ENCODE measurements around the gene IL1RAPL1.

IL1RAPL1 gene

DNA sequence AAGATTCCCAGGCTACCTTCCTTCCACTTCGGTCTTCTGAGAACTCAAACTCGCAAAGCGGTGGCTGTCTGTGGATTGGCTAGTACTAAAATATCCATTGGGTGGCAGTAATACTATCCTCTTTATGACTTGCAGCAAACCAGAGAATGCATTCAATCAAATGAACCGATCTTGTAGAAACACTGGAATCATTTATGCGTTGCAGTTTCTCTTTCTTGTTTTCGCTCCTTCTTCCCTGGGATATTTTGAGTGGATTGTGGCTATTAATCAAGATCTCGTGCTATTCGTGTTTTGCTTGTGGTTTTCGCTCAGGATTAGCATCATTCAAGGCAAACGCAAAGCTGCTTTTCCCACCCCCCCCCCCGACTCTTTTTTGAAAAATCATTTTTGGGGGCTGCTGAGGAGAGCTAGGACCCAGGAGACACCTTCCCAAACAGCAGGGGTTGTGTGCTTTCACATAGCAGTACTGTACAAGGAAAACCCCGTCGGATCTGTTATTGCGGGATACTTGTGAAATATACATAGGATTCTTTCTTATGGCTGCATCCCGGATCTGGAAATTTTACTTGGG lies at the start of gene IL1RAPL1:
TSS of gene IL1RAPL1 (plus strand) at position 466 of the 571 bp plus-strand sequence.
- peak; percentile 69 to 79 for DNase-seq

DNA sequence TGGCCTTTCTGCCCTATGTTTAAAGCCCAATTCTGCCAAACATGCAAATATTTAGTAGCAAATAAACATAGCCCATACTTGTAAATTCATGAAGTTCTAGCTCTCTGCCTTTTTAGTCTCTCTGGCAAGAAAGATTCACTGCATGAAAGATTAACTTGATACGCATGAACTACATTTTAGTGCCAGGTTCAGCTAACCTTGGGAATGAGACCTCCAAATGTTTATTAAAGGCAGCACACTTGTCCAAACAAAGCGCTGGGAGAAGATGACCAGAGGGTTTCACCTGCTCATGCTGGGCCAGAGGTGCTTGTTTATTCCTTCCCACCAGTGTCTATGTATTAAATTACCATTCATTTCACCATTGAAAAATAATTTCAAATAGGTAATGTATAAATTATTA lies 44.5 kb upstream of the IL1RAPL1 start:
- peak in 1 of 2 experiments; percentile 28 for DNase-seq

DNA sequence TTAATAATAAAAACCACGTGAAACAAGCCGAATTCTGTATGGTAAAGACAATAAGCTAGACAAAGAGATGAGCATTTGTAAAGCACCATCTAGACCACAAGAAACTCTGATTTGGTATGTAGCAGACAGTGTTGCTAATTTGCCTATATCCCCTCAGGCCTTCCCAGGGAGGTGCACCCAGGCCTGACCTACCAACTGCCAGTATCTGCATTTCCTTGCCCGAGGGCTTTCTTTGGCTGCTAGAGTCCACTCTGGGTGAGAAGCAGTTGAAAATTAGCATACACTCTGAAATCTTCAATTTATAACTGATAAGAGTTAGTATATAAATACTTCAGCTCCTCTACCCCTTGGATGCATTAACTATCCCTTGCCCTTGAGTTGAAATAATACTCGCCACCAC lies 37.4 kb upstream of the IL1RAPL1 start:
- DNase-seq: peak; percentile 68 to 78

DNA sequence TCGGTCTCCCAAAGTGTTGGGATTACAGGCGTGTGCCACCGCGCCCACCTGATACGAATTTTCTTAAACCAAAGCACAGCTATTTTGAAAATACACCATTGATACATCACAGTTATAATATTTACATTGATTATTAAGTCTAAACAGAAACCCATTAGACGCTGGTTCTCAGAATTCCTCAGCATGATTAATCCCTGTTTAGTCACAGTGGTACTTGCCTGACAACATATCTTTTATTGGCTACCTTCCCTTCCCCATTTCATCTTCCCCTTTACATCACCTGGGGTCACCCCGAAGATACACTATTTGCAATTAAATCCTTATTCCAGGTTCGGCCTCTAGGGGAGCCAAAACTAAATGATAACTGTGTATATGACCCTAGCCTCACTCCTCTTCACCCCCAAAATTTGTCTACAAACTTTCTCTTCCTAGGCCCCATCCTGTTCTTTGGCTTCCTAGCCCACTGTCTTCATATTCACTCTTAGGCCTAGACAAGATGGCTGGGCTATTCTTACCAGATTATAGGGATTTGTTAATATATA lies 36.8 kb upstream of the IL1RAPL1 start:
- DNase-seq: no peak

DNA sequence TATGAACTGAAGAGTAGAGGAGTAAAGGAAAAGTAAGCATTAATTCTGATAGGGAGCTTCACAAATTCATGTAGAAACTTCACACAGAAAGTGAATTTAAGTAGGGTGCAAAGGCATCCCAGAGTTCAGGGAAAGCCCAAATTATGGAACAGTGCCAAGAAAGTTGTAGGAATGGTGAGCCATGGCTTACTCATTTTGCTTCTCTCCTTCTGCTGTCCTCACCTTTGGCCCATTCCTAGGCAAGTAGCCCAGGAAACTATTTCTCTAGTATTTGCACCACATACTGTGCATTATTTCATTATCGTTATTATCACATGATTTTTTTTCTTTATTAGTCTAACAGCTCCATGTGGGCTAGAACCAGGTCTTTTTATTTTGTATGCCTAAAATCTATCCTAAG lies 34.9 kb upstream of the IL1RAPL1 start:
- no peak for DNase-seq

DNA sequence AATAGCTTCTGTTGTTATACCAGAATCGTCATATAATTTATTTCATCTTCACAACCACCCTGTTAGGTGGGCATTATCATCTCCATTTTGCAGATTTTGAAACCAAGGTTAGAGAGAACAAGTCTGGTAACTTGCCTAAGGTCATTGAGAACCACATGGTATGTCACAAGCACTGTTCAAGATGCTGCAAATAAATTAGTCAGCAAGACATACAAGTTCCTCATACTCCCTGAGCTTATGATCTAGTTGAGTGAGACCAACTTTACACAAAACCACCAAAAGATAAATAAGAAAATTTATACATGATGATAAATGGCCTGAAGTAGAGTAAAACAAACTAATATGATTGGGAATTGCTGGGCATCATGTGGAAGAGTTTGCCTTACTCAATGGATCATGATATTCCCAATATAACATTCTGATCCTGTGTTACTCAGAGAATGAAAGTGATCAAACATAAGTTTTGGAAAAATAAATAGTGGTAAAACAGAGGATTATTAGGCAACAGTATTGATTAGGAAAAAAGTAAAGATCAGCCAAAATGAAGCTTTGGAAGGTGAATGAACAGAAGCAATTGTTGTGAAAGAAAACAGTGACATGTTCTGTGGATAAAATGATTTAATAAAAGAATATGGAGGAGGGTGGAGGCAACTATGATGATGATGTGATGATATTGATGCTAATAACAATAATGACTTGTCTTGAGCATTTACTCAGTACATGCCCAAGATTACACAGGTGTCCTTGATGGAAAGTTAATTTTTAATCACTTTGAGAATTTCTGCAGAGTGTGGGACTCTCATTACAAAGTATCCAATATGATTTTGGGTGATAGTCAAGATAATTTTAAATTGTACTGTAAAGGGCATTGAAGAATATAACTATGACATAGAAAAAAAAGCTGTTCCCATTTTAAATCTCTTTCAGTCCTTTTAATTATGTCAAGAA lies 34.1 kb upstream of the IL1RAPL1 start:
- DNase-seq: no peak

DNA sequence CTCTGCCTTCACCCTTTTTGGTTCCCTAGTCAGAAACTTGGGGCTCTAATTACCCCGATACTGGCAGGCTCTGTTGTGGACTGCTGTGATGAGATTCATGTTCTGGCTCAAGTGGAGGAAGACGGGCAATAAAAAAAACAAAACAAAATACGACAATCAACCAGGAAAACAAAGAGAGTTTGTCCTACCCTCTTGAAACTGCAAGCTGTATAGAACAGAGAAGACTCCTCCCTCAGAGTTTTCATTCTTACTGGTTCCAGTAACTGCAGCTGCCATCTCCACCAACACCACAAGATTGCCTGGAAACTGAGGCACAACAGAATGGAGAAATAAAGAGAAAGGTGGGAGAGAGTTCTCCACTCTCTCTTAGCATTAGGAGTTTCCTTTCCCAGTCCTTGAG lies 11.1 kb upstream of the IL1RAPL1 start:
- no peak for DNase-seq

DNA sequence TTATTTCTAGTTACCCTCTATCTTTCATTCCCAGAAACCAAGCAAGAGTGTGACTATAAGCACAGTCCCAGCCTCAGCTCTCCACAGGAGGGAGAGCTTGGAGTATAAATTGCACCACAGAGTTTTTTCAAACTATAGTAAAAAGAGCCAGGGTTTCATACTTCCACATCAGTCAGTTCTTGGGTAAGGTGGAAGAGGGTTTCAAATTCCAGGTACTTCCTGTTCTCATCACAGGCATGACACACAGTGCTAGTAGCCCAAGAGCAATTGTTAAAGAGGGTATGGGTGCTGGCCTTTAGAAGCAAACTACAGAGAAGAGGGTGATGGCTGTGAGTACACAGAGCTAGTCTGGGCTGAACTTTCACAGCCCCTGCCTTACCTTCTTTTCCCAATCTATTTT lies 5.7 kb upstream of the IL1RAPL1 start:
- DNase-seq: no peak

DNA sequence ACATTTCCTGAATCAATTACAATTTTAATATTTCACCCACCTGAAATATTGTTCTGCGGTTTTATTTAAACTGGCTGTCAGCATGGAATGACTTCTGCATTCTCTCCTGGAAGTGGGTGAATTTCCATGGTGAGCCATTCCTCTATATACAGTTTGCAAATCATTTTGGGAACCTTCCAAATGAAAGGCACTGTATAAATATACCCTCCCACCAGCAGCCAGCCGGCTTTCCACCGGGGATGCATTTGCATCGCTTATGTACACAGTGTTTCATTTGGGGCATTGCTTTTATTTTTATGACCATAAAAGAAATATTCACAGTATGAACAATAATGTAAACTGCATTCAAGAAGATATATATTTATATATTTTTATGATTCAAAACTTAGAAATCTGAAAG lies 4.7 kb upstream of the IL1RAPL1 start:
- DNase-seq: peak; percentile 91 to 92

DNA sequence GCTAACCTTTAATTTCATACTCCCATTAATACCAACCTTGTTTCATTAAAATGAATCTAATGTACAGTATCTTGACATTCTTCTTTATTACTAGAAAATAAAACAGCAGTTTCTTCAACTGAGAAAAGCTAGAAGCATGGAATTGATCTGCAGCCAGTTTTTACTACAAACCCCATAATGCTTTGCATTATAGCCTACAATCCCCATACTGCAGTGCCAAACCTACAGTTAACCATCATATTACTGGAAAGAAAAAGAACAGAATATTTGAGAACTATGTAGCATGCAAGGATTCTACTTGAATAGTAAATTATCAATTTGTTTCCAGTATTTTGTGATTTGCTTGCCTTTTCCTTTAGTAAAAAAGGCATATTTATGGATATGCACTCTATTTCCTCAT lies 3.2 kb upstream of the IL1RAPL1 start:
- no peak for DNase-seq

DNA sequence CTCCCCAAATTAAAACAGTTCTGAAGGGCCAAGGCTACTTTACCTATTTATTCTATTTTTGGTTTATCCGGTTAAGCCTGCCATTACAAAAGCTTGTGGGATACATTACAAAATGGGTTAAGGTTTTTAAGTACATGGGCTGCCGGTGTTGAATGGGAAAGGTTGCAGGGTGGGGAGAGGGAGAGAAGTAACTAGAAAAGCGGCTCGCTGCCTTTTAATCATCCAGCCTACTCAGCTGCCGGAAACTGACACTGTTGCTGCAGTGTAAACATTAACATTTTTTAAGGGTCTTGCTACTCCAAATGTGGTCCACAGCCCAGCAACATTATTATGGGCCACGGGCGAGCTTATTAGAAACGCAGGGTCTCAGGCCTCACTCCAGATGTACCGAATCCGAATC lies 1.5 kb upstream of the IL1RAPL1 start:
- DNase-seq: no peak

DNA sequence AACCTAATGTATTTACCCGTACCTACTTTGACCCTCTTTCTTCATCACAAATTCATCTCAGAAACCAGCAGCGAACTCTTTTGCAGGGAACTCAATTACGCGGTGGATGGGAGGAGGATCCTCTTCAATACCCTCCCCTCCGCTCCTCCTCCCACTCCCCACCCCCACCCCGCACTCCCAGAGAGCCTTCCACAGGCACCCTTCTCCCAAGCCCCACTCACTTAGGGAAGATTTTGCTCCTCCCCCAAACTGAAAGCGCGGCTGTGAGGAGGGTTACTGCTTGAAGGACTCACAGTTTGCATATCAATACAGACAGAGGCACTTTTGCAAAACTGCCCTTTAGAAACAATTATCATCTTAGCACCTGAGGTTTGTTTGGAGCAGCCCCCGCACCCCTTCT lies 960 bp upstream of the IL1RAPL1 start:
- peak; percentile 12 to 45 for DNase-seq

DNA sequence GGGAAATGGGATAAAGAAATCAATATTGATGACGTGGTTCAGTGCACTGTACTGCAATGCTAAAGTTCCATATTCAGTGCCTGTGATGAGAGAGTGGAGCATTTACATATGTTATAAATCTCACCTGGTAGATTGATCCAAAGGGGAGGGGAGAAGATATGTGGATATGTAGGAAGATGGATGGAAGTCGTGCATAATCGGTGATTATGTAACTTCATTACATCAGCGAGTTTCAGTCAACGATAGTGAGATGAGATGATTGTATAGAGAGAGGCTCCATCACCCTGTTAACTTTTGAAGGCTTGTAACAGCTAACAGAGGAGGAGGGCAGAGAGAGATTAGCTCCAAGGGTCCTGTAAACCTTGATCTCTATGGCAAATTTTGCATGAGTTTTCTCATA lies 1.8 kb downstream of the IL1RAPL1 start:
- DNase-seq: no peak

DNA sequence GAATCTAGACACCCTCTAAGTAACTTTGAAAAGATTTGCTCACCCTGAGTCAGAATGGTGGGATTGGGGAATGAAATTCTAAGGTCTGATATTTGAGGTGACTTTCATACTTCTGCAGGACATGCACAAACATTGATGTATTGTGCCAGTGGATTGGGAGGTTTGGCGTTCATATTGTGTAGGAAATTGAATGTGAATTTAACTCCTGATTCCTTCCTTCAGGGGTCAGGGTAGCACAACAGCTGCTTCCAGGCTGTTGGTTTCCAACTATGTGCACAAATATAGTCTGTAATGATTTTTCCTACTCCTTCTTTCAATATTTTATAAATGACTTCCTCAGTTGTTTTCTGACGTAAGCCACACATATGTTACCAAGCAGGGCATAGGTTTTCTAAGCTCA lies 3.1 kb downstream of the IL1RAPL1 start:
- DNase-seq: peak in 1 of 2 experiments; percentile 7

DNA sequence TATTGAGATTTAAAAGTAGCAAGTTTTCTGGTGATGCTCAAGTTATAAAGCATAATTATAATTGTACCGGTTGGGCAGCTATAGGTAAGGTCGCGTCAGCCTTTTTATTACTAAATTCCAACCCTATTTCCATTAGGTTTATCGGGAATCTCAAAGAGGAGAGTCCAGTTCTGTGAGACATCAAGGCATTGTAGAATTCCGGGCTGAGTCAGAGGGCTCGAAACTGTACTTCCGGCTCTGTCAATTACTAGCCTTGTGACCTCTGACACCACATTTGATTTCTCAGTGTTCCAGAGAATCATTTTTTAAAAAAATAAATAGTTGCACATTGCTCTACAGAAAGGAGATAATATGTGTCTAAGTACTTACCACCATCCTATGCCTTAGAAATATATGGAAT lies 4.3 kb downstream of the IL1RAPL1 start:
- DNase-seq: no peak

DNA sequence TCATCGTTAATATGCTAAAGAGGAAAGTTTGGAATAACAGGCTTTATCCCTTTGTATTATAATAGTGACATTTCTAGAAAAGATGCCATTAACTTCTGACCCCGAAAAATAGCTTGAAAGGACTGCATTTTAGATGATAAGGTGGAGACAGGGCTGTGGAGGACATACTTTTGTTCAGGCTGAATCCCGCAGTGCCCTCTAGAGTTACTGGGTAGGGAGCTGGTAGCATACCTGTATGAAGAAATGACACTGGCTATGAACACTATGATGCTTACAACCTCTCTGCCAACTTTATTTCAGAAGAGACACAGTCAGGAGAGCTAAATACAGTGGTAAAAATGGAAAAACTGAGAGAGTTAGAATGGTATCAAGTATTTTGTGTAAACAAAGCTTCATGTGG lies 8.1 kb downstream of the IL1RAPL1 start:
- peak in 1 of 2 experiments; percentile 5 for DNase-seq

DNA sequence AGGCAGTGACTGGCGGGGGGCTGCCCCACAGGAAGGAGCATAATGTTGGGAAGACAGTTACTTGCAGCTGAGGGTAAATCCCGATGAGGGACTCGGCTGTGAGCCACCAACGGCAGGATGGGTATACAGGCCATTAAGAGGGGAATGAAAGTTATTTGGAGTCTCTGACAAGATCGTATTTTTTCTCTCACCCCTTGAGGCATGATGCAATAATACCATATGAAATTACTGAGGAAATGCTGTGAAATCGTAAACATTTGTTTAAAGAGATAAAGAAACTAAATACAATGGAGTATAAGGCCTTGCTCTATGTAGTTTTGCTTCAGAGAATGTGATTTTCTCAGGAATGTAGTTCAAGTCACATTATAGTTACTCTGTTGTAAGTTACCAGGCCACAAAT lies 12.7 kb downstream of the IL1RAPL1 start:
- DNase-seq: no peak

DNA sequence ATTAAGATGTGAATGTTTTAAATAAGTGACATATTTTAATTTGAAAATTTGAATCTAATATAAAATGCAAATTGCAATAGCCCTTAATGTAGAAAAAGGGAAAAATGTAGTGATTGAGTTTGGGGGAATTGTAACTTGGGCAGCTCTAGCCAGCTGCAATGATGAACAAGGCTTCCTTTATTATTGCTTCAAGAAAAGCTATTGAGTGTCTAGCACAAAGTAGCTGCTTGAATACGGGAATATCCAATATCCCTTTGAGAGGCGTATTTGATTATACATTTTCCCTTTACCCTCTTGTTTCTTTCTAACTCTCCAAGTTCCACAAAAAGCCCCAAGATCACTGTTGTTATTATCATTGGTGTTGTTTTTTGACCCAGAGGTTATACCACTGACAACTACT lies 21.8 kb downstream of the IL1RAPL1 start:
- DNase-seq: no peak

DNA sequence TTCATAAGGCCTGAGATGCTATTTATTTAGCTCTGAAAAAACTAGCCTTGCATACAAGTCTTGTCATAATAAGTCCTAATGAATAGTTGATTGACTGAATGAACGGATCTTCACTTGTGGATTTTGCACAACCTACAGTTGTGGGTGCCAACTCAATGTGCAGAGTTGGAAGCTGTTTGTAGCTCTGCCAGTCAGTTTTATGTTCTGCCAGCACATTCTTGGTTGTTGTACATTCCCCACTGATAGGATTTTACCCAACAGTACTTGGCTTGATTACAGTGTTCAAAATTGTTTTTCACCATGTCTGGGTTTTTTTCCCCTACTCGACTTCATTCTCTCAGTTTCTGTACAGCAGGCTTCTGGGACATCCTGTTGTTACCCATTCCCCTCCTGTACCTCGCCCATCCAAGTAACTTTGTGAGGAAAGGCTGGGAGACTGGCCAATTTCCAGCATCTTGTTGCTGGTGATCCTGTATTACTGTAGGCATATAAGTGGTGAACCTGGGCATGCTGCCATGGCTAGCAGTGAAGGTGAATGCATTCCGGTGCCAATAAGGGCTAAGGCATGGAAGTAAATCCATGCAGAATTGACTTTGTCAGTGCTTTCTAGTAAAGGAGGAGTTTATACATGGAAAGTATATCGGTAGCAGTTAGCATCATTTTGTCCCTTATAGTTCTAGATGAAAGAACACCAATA lies 22.8 kb downstream of the IL1RAPL1 start:
- no peak for DNase-seq

DNA sequence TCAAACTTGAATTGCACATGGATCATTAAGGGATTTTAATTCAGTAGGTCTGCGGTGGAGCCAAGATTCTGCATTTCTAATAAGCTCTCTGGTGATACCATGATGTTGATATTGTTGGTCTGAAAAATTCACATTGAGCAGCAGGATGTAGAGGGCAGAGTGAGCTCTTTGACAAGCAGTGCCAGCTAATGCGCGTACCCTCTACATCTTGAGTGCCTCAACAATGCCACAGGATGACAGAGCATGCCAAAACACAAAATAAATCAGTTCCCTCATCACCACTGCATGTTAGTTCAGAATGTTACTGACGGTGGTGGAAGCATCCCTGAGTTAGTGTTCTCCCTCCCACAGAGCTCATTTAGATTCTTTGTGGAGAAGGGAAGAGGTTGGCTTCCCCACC lies 23.5 kb downstream of the IL1RAPL1 start:
- DNase-seq: no peak

DNA sequence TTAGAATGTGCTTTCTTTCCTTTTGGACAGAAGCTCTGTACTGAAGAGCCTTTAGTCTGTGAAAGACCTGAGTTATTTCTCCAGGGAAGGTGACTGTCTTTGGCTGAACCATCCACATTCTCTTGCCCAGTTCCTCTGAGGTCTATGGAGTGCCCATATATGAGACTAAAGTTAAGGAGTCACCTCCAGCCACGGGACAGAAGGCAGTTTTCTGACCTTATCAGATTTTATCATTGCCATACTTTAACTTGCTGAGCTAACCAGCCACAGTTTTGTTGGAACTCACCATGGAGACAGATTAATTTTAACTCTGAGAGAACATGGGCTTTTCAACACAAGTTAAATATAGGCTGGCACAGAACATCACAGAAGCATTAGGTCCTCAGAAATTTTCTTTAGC lies 26.3 kb downstream of the IL1RAPL1 start:
- DNase-seq: no peak

DNA sequence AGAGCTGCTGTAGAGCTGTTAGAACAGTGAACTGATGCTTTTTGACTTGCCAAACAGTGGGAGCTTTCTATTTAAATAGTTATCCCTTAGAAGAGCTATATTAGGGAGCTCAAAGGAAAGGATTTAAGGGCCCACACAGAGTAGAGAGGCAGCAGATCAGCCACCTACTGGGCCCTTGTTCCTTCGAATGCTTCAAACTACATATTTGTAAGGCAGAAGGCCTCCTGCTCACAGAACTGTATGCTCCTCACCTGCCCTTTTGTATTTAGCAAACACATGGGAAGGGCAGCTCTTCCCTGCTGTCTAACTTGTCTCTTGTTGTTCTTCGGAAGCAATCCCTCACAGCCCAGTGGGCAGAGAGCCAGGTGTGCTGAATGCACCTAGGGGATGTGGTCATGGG lies 38.0 kb downstream of the IL1RAPL1 start:
- DNase-seq: no peak

DNA sequence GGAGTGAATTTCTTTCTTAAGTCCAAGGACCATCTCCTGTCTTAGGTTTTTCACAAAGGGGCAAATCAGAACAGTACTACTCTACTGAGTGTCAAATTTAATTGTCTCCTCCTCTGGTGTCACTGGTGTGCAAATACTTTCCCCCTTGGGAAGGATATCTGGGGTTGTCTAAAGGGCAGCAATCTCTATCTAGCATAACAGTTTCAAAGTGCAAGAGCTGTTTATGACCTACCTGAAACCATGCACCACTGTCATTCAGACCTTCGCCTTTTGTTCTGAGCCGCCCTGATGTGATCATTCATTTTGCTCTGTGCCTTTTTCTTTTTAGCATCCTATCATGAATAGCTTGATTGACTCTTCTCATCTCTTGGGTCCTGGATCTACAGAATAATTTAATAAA lies 39.3 kb downstream of the IL1RAPL1 start:
- no peak for DNase-seq

DNA sequence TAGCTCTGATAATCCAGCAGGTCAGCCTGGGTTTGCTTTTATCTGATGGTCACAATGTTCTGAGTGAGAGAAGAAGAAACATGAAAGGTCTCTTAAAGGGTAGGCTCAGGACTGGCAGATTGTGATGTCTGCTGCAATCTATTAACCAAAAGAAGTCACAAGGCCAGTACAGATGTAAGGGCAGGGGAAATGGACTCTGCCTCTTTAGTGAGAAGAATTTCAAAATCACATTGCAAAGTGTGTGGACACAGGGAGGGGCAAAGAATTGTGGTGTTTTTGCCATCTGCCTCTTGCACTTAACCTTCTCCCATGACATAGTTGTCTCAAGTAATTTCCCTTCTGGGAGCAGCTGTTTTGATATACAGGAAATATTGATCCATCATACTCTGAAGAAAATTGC lies 40.9 kb downstream of the IL1RAPL1 start:
- no peak for DNase-seq
